CD4-positive, alpha-beta T cell treated with Interleukin-17A for 1 hour (primary cell): Measurements from ENCODE around the gene PDZD8.

ENCODE experiments used
- DNase-seq: peaks from one replicate; pipeline ENCODE4 v3.0.0-alpha.2; 2020

Gene PDZD8, protein sequence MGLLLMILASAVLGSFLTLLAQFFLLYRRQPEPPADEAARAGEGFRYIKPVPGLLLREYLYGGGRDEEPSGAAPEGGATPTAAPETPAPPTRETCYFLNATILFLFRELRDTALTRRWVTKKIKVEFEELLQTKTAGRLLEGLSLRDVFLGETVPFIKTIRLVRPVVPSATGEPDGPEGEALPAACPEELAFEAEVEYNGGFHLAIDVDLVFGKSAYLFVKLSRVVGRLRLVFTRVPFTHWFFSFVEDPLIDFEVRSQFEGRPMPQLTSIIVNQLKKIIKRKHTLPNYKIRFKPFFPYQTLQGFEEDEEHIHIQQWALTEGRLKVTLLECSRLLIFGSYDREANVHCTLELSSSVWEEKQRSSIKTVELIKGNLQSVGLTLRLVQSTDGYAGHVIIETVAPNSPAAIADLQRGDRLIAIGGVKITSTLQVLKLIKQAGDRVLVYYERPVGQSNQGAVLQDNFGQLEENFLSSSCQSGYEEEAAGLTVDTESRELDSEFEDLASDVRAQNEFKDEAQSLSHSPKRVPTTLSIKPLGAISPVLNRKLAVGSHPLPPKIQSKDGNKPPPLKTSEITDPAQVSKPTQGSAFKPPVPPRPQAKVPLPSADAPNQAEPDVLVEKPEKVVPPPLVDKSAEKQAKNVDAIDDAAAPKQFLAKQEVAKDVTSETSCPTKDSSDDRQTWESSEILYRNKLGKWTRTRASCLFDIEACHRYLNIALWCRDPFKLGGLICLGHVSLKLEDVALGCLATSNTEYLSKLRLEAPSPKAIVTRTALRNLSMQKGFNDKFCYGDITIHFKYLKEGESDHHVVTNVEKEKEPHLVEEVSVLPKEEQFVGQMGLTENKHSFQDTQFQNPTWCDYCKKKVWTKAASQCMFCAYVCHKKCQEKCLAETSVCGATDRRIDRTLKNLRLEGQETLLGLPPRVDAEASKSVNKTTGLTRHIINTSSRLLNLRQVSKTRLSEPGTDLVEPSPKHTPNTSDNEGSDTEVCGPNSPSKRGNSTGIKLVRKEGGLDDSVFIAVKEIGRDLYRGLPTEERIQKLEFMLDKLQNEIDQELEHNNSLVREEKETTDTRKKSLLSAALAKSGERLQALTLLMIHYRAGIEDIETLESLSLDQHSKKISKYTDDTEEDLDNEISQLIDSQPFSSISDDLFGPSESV

DNA sequence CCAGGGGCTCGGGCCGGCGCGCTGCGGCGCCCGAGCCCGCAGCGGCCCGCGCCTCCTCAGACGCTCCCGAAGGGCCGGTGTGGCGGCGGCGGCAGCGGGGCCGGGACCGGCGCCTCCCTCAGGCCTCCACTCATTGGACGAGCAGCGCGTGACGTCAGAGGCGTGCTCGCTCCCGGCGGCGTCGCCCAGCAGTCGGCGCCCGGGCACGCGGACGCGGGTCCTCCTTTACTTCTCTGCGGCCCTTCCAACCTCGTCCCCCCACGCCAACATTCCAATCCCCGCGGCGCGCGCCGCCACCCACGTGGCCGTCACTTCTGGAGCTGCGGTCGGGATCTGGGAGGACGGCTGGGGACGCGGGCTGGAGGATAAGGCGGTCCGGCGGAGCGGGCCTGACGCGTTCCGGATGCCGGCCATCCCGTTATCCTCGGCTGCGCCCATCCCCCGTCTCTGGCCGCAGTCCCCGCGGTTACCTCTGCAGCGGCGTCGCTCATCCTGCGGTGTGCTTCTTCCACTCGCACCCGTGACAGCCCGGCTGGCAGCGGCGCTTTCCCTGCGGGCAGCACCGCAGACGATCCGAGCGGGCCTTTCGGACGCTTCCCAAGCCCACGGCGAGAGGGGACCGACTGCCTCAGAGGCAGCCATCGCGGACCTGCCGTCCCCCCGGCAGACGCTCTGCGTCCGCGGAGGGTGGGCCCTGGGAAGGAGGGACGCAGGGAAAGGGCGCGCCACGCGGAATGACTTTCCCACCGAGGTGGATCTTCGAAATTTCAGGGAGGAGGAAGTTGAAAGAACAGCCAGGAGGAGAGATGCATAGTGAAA, at the start of gene PDZD8:
TSS of gene PDZD8 (minus strand) at position 81 of the 819 bp plus-strand sequence. CDS start 213 bp downstream, outside the sequence.
- DNase-seq = peak; percentile 90

DNA sequence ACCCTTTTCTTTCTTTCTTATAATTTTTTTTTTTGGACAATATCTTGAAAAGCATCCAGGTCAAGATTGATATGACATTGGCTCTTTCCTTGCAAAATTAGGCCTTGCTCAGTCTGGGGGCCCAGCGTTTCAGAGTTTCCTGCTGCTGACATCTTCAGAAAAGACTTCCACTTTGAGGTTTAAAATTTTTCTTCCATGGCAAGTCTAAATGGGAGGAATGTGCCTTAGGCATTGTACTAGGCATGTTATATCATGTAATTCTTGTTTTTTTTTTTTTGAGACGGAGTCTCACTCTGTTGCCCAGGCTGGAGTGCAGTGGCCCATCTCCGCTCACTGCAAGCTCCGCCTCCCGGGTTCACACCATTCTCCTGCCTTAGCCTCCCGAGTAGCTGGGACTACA, 48.9 kb upstream of the PDZD8 start:
- DNase-seq = no peak

DNA sequence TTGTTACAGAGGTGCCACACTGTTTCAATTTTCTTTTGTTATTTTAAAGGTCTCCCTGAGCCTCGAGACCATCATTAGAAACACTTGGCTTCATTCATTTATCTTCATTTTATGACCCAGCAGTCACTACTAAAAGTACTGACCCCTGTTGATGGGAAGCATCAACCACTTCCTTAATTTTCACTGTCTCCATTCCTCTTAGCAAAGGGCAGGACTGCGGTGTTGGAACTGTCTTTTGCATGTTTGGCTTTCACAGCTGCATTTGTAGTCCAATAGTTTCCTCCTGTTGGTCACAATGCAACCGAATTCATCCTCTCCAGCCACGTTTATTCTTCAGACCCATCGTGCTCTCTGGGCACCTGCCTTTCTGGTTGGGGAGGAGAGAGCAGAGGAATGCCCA, 46.7 kb upstream of the PDZD8 start:
- no peak for DNase-seq

DNA sequence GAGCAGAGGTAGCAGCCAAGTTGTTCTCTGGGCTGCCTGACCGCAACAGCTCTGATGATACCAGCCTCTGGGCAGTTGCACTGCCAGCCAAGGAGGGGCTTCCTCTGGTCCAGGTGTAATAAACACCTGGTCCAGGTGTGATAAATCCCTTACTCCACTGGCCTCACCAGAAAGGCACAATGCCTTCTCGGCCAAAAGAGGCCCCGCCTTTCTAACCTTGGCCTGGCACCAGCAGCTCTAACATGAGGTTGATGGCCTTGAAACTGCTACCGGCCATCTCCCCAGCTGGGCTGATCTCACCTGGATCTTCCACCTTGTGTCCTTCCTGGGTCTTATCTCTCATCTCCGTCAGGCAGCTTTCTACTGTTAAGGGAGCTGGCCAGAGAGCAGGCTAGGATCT, 45.5 kb upstream of the PDZD8 start:
- DNase-seq = no peak

DNA sequence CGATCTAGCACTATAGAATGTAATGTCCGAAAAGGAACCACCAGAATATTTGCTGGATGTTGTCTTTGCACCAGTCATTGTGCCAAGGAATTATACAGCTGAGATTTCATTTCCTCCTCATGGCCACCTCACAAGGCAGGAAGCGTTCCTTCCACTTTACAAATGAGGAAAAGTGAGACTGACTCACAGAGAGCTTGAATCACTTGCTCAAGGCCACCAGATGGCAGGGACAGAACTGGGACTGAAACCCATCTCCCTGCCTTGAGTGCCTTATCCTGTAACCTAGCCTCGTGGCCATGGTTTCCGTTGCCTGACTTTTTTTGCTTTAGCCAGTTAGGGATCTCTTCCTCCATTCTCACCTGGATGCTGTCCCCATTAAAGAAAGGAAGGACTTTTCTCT, 44.7 kb upstream of the PDZD8 start:
- DNase-seq = no peak

DNA sequence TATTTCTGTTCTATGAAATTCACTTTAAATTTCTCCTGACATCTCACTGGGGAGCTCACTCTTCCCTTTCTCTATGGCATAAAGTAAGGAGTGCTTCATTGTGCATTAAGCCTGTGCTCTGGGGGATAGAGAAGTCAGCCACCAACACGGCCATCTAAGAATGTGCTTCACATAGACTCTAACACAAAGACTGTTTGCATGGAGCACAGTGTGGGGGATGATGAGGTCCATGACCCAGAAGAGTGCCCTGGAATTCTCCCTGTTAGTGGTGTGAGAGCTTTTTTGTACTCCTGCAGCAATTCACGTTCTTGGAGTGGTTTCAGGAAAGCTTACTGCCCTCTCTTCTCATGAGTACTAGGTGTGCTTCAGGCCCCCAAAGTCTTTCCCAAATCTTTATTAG, 43.9 kb upstream of the PDZD8 start:
- DNase-seq = no peak

DNA sequence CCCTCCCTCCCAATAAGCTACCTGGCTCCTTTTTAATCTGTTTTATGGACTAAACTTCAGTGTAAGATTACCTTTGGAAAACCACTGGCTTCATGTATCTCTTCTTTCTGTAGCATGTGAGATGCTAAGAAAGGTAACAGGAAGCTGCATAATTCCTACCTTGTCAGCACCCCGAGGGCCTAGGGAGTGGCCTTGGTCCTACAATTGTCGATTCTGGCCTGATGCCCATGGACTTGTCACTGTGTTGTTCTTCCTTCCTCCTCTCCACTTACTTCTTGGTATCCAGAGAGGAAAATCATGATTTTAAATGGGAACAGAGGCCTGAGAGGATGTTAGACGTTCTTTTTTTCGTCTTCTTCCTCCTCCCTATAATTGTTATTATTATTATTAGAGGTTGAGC, 42.9 kb upstream of the PDZD8 start:
- no peak for DNase-seq

DNA sequence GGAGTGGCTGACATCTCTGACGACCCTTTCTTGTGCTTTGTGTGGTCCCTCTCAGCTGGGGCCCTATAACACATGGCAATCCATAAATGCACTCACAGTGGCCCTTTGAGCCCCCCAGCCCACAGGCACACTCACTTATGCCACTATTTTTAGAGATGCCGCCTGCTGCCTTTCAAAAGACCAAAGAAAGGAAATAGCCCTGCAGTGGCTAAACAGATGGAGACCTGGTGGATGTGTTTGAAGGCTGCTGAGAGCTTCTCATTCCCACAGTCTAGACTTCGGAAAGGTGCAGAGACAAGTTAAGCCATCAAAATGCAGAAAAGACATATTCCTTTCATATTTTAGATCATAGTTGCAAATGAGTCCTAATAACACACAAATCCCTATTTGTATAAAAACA, 42.0 kb upstream of the PDZD8 start:
- DNase-seq = no peak

DNA sequence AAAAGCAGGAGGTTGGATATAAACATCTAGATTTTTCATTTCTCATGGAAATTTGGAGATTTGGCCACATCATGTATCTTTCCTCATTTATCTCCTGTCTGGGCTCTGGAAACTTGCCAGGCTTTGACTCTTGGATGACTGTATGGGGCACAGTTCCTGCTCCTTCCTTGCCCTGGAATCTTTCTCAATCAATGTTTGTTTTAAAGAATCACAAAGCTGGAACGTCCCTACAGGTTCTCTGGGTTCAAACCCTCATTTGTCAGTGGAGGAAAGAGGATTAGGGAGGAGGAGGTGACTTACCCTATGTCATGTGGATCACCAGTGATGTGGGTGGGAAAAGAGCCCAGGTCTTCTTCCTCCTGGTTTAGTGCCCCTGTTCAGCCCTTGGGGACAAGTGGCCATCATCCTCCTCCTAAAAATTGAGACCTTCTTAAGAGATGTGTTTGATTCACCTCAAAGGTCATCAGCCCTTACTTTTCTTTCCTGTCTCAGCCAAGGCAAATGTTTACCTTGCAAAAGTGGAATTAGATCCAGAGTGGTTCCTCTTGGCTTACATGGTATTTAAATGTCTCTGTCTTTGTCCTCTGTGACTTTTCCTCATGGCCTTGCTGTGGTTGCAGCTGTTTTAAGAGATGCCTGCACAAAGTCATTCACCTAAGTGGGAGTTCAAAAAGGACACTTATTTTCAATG, 38.8 kb upstream of the PDZD8 start:
- no peak for DNase-seq

DNA sequence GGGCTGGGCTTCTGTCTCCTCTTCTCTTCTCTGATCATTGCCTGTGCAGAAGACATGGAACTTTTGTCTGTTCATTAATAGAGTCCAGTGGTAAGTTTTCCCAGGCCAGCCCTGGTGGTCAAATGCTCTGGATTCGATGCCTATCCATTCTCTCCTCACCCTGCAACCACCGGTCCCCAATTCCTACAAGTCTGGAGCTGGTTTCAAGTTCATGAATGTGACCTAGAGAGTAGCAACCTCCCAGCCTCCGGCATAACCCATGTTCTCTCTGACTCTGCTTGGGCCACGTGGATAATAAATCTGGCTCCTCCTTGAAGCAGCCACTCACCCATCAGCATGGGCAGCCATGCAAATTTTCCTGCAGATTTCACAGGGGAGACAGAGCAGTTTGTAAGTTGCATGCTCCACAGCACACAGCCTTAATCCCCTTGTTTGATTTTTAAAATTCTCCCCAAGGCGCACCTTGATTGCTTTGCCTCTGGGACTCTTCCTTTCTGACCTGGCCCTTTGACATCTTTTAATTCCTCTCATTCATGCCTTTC, 37.3 kb upstream of the PDZD8 start:
- no peak for DNase-seq

DNA sequence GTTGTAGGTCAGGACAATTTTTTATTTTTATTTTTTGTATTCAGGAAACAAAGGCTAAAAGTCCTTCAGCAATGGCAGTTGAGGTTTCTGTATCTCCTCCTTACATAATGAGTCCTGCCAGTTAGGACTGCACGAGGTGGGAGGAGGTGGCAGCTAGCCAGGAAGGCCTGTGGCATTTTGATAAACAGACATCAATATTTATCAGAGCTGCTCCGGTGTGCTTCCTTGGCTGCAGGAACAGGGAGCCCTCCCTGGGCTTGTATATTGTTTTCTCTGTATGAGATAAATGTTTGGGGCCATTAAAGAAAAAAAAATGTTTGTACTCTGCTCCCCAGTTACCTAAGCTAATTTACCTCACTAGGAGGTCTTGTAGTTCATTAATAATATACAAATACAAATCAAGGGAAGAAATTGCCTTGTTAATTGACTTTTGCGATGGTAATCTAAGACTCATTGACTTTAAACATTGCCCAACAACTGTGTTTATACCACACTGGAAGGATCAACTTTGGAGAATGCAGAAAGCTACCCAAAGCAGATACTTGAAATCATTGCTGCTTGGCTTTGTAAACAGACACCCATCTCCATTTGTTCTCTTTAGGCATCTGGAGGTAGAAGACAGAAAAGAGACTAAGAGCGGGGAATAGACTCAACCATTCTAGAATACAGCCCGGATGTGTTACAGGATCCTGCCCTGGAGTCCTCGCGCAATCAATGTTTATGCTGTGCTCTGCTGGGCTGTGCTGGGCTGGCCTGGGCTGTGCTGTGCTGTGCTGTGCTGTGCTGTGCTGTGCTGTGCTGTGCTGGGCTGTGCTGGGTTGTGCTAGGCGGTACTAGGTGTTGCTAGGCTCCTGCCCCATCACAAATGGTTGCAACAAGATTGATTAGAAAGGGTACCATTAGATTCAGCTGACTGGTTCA, 36.5 kb upstream of the PDZD8 start:
- no peak for DNase-seq

DNA sequence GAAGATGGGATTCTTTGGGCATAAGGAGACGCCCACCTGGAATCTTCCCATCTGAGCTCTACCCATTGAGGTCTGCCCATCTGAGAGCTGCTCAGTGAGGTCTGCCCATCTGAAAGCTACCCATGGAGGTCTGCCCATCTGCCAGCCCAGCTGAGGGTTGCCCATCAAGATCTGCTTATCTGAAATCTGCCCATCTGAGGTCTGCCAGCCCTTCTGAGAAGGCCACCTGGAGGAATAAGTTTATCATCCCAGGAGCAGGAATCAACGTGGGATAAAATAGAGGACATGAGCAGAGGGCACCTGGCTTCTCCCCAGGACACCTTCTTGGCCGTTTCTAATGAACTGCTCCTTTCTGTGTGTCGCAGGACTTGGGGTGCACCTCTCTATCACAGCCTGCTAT, 35.3 kb upstream of the PDZD8 start:
- no peak for DNase-seq

DNA sequence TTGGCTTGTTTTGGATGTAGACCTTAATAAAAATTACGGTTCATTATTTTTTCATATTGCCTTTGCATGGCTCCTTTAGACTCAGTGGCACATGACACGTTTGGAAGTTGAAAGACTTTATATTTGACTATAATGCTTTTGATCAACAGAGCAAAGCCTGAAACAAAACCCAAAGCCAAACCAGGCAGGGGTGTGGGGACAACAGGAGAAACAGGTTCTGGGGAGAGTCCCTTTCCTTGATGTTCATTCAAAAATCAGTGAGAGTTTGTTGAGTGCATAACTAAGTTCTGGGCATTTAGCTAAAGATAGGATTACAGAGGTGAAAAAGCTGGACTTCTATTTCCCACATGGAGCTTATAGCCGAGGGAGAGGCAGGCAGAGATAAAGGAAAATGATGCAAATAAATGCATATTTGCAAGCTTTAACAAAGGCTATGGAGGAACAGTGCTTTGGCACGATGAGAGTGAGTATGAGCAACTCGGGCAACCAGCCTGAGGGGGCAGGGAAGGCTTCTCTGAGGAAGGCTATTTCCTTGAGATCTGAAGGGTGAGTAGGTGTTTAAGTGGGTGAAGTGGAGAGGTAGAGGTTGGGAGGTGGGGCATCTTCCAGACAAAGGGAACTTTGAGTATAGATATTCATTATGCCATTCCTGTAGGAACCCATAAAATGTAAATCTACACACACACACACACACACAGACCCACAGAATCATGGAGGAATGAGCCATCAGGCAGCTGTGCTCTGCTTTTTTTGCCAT, 34.5 kb upstream of the PDZD8 start:
- no peak for DNase-seq

DNA sequence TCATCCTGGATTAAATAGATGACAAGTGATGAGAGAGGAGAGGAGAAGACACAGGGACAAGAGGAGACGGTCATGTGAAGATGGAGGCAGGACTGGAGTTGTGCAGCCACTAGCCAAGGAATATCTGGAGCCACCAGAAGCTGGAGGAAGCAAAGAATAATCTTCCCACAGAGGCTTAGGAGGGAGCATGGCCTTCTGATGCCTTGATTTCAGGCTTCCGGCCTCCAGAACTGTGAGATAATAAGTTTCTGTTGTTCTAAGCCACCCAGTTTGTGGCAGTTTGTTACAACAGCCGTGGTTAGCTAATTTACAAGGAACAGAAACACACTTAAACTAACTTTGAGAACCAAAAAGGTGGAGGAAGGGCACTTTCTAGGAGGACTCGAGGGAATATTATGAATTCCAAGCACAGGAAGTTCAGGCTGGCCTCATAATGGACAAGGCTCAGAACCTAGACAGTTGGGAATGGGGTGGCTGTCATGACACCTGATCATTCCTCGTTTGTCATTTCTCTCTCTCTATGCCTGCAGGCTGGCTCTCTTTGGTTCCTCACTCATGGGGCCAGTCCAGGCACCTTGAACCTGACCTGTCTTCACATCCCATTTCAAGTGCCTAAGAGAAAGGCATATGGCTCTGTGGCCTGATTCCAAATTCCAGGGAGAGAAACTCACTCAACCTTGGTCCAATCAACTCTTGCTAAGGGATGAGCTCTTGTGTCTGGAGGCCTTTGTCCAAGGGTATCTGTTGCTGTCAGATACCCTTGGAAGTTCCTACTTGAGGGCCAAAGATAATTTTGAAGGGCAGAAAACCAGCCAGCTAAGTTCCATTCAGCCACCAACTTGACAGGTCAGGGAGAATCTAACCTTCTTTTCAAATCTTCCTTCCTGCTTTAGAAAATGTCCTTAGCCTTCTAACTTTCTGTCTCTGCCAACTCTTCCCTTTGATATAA, 33.5 kb upstream of the PDZD8 start:
- no peak for DNase-seq

DNA sequence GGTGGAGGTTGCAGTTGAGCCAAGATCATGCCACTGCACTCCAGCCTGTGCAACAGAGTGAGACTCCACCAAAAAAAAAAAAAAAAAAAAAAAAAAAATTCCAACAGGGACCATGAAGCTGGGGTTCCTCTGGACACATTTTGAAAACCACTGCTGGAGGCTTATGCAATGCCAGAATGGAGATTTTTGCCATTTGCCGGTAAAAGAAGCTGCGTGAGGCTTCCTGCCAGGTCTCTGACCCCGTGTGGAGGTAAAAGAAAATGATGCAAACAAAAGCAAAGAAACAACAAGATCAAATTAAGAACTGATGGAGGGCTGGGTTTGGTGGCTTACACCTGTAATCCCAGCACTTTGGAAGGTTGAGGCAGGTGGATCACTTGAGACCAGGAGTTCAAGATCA, 30.5 kb upstream of the PDZD8 start:
- DNase-seq = no peak

DNA sequence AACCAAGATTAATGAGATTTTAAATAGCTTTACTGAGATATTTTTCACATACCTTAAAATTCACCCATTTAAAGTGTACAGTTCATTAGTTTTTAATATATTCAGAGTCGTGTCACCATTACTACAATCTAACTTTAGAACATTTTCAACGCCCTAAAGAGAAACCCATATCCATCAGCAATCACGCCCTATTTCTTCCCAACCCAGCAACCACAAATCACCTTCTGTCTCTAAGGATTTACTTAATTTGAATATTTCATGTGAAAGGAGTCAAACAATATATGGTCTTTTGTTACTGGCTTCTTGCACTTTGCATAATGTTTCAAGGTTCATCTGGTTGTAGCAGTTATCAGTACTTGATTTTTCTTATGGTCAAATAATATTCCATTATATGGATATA, 25.1 kb upstream of the PDZD8 start:
- no peak for DNase-seq

DNA sequence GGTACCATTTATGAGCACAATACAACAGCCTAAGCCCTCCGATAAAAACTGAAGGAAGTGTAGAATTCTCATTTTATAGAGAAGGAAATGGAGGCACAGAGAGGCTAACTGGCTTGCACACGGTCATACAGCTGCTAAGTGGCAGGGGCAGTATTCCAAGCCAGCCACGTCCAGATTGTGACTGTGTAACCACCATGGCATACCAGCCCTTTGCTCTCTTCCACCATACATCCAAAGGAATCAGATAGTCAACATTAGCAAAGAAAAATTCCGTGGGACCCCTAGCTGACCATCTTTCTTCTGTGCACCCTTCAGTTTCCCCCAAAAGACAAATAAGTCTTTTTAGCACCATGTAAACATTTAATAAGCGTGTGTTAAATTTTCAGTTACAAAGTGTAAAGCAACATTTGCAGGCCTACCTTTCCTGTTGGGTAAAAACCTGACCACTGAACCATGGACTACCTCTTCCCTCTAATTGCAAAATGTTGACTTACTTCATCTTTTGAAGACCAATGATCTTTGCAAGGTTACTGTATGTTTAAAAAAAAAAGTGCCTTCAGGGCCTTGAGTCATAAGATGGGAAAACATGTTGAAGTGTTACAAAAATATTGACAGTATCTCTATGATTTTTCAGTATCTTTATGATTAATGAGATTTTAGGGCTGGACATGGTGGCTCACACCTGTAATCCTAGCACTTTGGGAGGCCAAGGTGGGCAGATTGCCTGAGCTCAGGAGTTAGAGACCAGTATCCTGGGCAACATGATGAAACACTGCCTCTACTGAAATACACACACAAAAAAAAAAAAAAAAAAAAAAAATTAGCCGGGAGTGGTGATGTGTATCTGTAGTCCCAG, 24.3 kb upstream of the PDZD8 start:
- no peak for DNase-seq

DNA sequence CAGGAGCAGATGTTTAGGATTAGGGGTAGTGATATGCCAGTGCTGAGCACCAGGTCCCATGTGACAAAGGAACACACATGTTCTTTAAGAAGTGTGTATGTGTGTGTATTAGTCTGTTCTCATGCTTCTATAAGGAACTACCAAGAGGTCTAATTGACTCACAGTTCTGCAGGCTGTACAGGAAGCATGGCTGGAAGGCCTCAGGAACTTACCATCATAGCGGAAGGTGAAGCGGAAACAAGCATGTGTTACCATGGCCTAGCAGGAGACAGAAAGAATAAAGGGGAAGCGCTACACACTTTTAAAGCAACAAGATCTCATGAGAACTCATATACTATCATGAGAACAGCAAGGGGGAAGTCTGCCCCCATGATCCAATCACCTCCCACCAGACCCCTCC, 22.8 kb upstream of the PDZD8 start:
- DNase-seq = no peak
